Psoas muscle (tissue), 8 donors: ENCODE measurements around the gene CUTA. TPM values are rescaled to one million over a fixed set of nuclear protein-coding genes. Genes with fewer than 3 reads are reported as not detected.

Experiments
- ATAC-seq, 4 donors: fragments of 200-7000 bp; cut with Tn5 transposase; one replicate each; pipeline ENCODE4 v1.9.1; 2020; ENCODE audit warnings: moderate library complexity in 3 of 4, mild to moderate bottlenecking in 2 of 4
- DNase-seq, 2 donors: peaks; one replicate each; pipeline ENCODE4 v3.0.0-alpha.2; 2020
- H3K27ac ChIP-seq: fragments of 200-600 bp; one replicate; pipeline ENCODE4 v1.8.0; 2022
- H3K27me3 ChIP-seq, 3 donors: fragments of 200-600 bp in 1 of 3; one replicate each; pipeline versions ENCODE4 v1.6.1 to v1.8.0; 2013 to 2022; ENCODE audit warnings: low read length in 2 of 3, mild to moderate bottlenecking in 2 of 3, moderate library complexity in 1 of 3; ENCODE audit not compliant: insufficient read depth in 3 of 3
- H3K36me3 ChIP-seq, 2 donors: fragments of 200-600 bp in 1 of 2; one replicate each; pipeline versions ENCODE4 v1.6.1 to v1.8.0; 2013 to 2022; ENCODE audit warnings: low read depth in 1 of 2, mild to moderate bottlenecking in 1 of 2, moderate library complexity in 1 of 2; ENCODE audit not compliant: insufficient read depth in 1 of 2
- H3K4me1 ChIP-seq: fragments of 200-600 bp; one replicate; pipeline ENCODE4 v1.8.0; 2022
- H3K4me3 ChIP-seq: fragments of 200-600 bp; one replicate; pipeline ENCODE4 v1.8.0; 2022; ENCODE audit warnings: mild to moderate bottlenecking
- H3K9me3 ChIP-seq: fragments of 200-600 bp; one replicate; pipeline ENCODE4 v1.8.0; 2022
- CTCF ChIP-seq: fragments of 200-600 bp; IDR thresholded peaks from one replicate; pipeline ENCODE4 v1.8.0; 2022; ENCODE audit warnings: antibody characterized with exemption
- WGBS, 3 donors: extraction: QIAGEN DNeasy Blood & Tissue Kit; methylation state at CpG; one replicate each; pipeline versions ENCODE4 v1.1.6 to v1.1.7; 2013; 5-methylcytosine and 5-hydroxymethylcytosine counted together
- intact Hi-C, 2 donors: fragments of 100-400 bp; cut with DNase I; formaldehyde crosslinking; loops; one replicate each; pipeline versions ENCODE4 v1.11.0 to v1.14.2; 2022
- polyA plus RNA-seq, 3 donors: library from polyadenylated mRNA; stranded (reverse); fragments of 200-250 nt; gene quantifications; one replicate each; pipeline ENCODE4 v1.2.3, GENCODE V29; 2013
- total RNA-seq, 4 donors: library from RNA; stranded (reverse); fragmentation: NEBNext Ultra II Directional in 2 of 4; extraction: Animal tissue kit (Norgen Biotek cat#: 25700) in 2 of 4; gene quantifications; one replicate each; pipeline versions ENCODE4 v1.2.1 to v1.2.4, GENCODE V29; 2021 to 2023
- donor health status: healthy with polysubstance abuse.
- donor health status: DM: no; HTN: no; CAD: no; lungs with moderate emphysema.
- donor health status: Bipolar disorder and iron deficiency.
- donor health status: healthy.
- donor health status: DM: yes; HTN: yes; CAD: no.
- donor health status: DM: no; HTN: no; CAD: no.
- donor health status: DM: no; HTN: no; CAD: no.
- donor health status: DM: yes; HTN: yes; CAD: no.

CUTA gene
- total and polyA plus RNA-seq, 7 donors, result 75.4 to 126 (median 102) TPM

DNA sequence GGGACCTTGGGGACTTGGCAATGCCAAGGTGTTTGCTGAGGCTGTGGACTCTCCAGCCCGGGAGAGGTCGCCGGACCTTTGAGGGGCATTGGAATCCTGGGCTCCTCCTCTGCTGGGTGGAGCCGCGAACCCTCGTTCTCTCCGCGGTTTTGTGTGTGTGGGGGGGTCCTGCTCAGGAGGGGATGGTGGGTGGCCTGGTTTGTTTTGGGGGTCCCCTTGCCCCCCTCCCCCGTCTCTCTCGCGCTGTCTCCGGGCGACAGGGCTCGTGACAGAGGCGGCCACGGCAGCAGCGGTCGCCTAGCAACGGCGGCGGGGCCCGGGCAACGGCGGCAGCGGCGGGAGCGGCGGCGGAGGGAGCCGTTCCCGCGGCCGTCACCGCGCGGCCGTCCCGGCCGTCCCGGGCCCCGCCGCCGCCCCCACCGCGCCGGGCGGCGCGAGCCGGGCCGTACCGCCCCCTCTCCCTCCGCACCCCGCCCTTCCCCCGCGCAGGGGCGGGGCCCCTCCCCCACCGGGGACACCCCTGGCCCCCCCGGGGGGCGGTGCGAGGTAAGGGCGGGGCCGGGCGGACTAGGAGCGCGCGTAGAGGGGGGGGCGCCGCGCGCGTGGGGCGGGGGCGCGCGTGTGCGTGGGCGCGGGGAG lies 9.8 kb upstream of the CUTA start:
- Histone ChIP-seq H3K9me3 (no peaks in the 10 kb centered on the region), H3K36me3 (no peaks in the 10 kb centered on the region), H3K4me3 (peak overlapping the region; percentile 73), H3K4me1 (peaks cover 18% of the 10 kb centered on the region), H3K27me3 (no peaks in the 10 kb centered on the region), H3K27ac (no peak overlapping the region)
- ATAC-seq, result peak in 2 of 4 donors; percentile 17 to 35
- intact Hi-C loops, result loop anchor here in 1 of 2 donors (5.0 kb wide), 1 partner anchor 35 kb away; the partner anchor contains the start of gene KIFC1
- DNase-seq, result peak; percentile 56 to 77
- TF ChIP-seq CTCF, result no peak
- 0 to 1% (median 0%) methylated on average over 7 to 67 of the region's 79 CpGs for WGBS, 3 donors

- TF ChIP-seq CTCF, result no peak
- Histone ChIP-seq H3K27me3 (no peaks in the 10 kb centered on the region), H3K36me3 (no peaks in the 10 kb centered on the region), H3K4me3 (peak overlapping the region; percentile 73), H3K9me3 (no peaks in the 10 kb centered on the region), H3K27ac (peak overlapping the region; percentile 85), H3K4me1 (peaks cover 18% of the 10 kb centered on the region)
- DNase-seq (no peak), ATAC-seq (no peak)
- WGBS, 3 donors, result 18 to 27% (median 21%) methylated on average over 12 of the region's 12 CpGs
- intact Hi-C loops, result loop anchor here in 1 of 2 donors (5.0 kb wide), 1 partner anchor 35 kb away; the partner anchor contains the start of gene KIFC1
Measured at GRCh38 chr6:33426590-33427511, 8.9 kb upstream of the CUTA start.

DNA sequence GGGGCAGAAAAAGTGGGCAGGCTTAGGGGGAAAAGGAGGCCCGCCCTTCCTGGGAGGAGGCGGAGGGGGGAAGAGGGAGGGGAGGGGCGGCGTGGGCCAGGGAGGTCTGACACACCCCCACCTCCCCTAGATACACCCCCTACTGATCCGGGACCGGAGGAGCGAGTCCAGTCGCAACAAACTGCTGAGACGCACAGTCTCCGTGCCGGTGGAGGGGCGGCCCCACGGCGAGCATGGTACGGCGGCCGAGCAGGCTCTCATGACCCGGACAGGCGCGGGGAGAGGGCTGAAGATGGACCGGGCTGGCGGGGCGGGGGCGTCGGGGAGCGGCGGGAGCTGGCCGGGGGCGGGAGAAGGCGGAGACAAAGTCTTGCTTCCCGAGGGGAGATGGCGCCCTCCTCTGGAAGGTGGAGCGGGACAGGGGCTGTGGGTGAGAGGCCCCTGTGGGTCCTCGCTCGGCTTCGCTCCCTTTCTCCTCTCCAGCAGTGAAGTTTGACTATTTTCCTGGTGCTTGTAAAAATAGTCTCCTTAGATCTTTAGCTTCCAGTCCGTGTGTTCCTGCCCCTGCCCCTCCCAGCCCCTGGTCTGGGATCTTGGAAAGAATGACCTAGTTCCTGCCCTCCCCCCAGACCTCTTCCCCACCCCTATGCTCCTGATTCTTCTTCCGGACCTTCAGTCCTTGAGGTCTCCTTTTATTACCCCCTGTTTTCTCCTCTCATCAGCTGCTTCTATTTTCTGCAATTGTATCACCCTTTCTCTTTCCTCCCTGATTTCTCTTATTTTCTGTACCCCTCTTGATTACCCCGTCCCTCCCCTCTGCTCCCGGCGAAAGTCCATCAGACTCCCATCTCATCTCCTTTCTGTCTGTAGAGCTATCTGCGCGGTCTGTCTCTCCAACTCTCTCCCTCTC lies 8.0 kb upstream of the CUTA start:
- 2 to 3% (median 2%) methylated on average over 37 to 43 of the region's 43 CpGs for WGBS, 3 donors
- H3K36me3 ChIP-seq, result no peaks in the 10 kb centered on the region
- peaks cover 18% of the 10 kb centered on the region for H3K4me1 ChIP-seq
- TF ChIP-seq CTCF, result peak; percentile 52
- peak; percentile 88 to 93 for DNase-seq
- peak overlapping the region; percentile 85 for H3K27ac ChIP-seq
- H3K4me3 ChIP-seq, result peak overlapping the region; percentile 73
- no peaks in the 10 kb centered on the region for H3K27me3 ChIP-seq
- intact Hi-C loops, result loop anchor here in 1 of 2 donors (5.0 kb wide), 1 partner anchor 34 kb away; the partner anchor contains the start of gene KIFC1
- peak; percentile 82 to 88 (median 84) for ATAC-seq
- no peaks in the 10 kb centered on the region for H3K9me3 ChIP-seq
